IPS DF 19.7 (cell line): ENCODE results near the gene DPM2.

ENCODE experiments used
- DNase-seq: peaks from one replicate; pipeline ENCODE4 v3.0.0-alpha.2; 2013; ENCODE audit warnings: low read depth, low spot score

DPM2 gene

DNA sequence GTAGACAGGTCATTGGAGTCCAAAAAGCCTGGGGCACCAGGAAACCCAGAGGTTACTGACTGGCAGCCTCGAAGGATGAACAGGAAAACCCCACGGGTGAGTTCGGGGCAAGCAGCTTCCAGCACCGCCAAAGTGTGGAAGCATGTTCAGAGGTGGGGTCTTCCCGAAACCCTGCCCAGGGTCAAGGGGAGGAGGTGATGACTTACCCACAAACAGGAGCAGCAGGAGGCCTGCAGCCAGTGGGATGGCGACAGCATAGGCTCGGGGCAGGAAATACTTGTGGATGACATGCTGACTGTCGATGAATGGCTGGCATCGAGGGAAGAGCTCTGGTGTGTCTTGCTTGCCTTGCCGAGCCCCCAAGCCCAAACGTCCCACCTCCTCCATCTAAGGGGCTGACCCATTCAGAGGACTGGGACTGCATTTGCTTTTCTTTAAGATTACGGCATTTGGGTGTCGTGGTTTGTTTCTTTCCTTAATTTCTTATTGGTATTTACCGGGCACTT is 1.3 kb downstream of the DPM2 start:
- no peak for DNase-seq

- no peak for DNase-seq
Observed at GRCh38 chr9:127935765-127936221, 1.9 kb downstream of the DPM2 start.

DNA sequence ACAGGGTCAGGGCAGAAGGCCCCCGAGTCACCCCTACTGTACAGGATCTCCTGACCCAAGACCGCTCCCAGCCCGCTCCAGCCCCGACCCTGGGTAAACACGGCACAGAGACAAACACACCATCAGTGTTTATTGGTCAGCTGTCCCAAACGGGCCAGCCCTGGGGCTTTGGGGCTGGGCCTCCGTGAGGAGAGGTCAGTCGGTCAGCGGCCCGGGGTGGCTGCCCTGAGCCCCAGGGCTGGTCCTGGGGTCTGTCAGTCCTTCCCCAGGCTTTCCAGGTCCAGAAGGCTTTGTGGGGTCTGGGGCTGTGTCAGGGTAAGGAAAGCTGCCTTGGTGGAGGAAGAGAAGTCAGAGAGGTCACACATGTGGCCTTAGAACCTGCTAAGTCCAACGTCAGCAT is 2.7 kb downstream of the DPM2 start:
- no peak for DNase-seq

- no peak for DNase-seq
Observed at GRCh38 chr9:127934248-127934647, 3.4 kb downstream of the DPM2 start.

DNA sequence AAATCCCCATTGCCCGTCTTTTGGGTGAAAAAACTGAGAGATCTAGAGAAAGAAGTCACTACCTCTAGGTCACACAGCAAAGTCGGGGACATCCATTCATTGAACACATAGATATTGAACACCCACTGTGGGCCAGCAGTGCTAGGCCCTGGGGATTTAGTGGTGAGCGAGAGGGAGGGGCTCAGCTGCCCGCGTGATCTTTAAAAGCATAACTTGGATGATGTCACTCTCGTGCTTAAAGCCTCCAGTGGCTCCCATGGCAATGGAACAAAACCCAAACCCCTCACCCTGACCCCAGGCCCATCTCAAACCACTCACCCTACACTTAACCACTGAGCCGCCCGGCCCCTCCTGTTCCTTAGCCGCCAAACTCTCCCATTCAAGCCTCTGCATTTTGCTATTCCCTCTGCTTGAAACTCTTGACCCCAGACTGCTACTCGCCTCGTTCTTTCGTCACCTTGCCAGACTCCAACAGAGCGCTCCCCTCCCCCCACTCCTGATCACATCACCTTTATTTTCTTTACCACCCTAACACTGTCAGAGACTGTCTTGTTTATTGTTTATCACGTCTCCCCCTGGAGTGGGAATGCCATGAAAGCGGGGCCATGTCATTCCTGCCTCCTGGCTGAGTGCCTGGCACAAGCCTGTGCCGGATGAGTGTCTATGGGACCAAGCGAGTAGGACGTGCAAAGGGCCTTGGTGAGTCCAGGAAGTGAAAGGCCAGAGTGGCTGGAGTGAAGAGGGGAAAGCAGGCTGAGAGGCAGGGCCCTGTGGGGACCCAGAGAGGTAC is 6.4 kb downstream of the DPM2 start:
- no peak for DNase-seq

DNA sequence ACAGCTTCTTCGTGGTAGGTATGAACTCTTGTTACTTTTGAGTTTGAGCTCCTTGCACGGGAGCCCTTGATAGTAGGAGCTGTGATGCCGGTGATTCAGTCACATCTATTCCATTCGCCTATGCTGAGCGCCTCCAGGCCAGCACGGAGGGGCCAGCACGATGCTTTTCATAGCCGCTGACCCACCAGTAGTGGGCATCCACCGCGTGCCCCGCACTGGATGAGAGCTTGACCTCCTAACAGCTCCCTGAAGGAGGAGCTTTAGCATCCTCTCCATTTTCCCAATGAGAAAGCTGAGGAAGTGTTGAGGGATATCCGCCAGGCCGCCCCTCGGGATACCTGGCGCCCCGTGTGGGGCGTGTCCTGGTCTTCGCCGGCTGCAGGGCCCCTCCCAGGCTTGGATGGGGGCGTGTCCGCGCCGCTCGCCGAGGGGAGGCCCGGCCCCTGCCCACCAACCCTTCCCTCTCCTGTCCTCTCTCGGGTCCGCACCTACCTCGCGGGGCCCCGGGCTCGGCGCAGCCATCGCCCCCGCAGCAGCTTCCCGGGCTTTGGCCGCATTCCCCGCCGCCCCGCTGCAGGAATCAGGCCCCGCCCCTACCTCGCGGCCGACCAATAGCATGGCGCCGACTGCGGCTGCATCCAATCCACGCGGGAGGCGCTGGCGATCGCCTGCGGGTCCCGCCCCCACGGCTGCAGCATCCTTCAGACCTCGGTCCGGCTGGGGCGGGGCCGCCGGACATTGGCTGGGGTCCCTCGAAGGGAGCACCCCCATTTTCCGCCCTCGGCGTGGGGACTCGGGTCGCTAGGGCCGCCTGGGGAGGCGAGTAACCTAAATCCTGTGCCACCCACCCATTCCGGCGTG is 7.2 kb downstream of the DPM2 start, which contains the start of gene PIP5KL1:
Gene PIP5KL1, minus strand, starts transcription at position 547 of the 861 bp plus-strand sequence. Its CDS starts 25 bp downstream, at position 522.
- DNase-seq, result no peak

- DNase-seq, result no peak
Observed at GRCh38 chr9:127929625-127929979, 8.1 kb downstream of the DPM2 start.

- no peak for DNase-seq
Observed at GRCh38 chr9:127928676-127929624, 8.7 kb downstream of the DPM2 start.

- DNase-seq, result no peak
Observed at GRCh38 chr9:127927988-127928675, 9.5 kb downstream of the DPM2 start.

GRCh38 chr9:127927201-127927987 is 10.3 kb downstream of the DPM2 start:
- no peak for DNase-seq

- DNase-seq, result no peak
Observed at GRCh38 chr9:127926906-127927200, 10.8 kb downstream of the DPM2 start.

- no peak for DNase-seq
Observed at GRCh38 chr9:127925959-127926905, 11.4 kb downstream of the DPM2 start.

- DNase-seq, result no peak
Observed at GRCh38 chr9:127924736-127925444, 12.8 kb downstream of the DPM2 start.

GRCh38 chr9:127923771-127924170 is 13.9 kb downstream of the DPM2 start:
- no peak for DNase-seq

GRCh38 chr9:127923046-127923445 is 14.6 kb downstream of the DPM2 start:
- DNase-seq, result no peak

DNA sequence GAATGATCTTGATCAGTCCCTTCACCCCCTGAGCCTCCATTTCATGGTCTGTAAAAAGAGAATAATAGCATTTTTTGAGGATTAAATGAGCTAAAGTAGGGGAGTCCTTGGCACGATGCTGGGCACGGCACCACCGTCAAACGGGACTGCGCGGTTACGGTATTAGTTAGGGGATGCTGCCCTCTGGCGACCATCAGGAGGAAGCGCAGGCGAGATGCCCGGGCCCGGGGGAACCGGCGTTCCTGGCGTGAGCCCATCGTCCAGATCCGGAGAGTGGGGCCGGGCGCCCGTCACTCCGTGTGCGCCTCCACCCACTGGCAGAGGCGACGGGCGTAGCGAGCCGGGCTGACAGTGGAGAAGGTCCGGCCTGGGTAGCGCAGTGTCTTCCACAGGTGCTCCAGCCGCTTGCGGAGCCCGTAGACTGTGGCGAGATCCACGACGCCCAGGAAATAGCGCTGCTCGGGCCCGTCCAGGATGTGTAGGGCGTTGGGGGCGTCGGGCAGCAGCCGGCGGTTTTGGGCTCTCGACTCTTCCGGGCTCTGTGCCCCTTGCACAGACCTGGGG is 16.0 kb downstream of the DPM2 start:
- no peak for DNase-seq

- no peak for DNase-seq
Observed at GRCh38 chr9:127920794-127921193, 16.9 kb downstream of the DPM2 start.

DNA sequence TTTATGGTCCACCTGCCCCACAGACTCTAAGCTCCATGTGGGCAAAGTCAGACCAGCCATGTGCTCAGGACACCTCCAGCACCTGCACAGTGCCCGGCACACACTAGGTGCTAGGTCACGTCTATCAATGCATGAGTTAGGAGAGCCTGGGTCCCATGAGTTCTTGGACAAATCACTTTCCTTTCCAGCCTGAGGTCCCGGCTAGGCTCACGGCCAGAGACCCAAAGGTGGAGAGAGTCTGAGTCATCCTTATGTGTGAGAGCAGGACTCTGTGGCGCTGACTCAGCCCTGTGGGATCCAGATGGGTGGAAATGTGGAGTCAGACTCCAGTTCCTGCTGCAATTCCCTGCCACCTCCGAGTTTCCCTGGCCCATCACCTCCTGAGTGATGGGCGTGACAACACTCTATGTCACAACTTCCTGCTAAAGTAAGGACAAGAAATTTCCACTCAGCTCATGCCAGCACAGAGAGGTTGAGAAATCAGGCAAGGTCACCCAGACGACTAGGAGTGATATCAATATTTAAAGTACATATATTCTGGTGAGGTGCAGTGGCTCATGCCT is 18.3 kb downstream of the DPM2 start:
- DNase-seq, result no peak
